Trophoblast cell (in vitro differentiated cells and primary cell): ENCODE measurements around the gene NF2.

Experiments used
- DNase-seq, 2 donors: peaks; one replicate each; pipeline ENCODE4 v3.0.0-alpha.2; 2016
- H2AFZ ChIP-seq: 2 replicates; pipeline ENCODE4 v1.6.1; 2013; ENCODE audit warnings: low read length, moderate library complexity, mild to moderate bottlenecking; ENCODE audit not compliant: insufficient read depth, poor library complexity
- H2AK5ac ChIP-seq: 2 replicates; pipeline ENCODE4 v1.6.1; 2013; ENCODE audit warnings: mild to moderate bottlenecking, low read length
- H2BK120ac ChIP-seq: 2 replicates; pipeline ENCODE4 v1.6.1; 2013; ENCODE audit warnings: low read length, mild to moderate bottlenecking, moderate library complexity; ENCODE audit not compliant: insufficient read depth, poor library complexity
- H2BK12ac ChIP-seq: 2 replicates; pipeline ENCODE4 v1.6.1; 2013; ENCODE audit warnings: mild to moderate bottlenecking, low read length, moderate library complexity
- H2BK5ac ChIP-seq: 2 replicates; pipeline ENCODE4 v1.6.1; 2013; ENCODE audit warnings: low read length, low read depth, moderate library complexity, mild to moderate bottlenecking; ENCODE audit not compliant: poor library complexity
- H3K14ac ChIP-seq: 2 replicates; pipeline ENCODE4 v1.6.1; 2013; ENCODE audit warnings: mild to moderate bottlenecking, low read length
- H3K18ac ChIP-seq: 2 replicates; pipeline ENCODE4 v1.6.1; 2013; ENCODE audit warnings: mild to moderate bottlenecking, low read length
- H3K23ac ChIP-seq: 2 replicates; pipeline ENCODE4 v1.6.1; 2013; ENCODE audit warnings: low read length
- H3K27ac ChIP-seq: 2 replicates; pipeline ENCODE4 v1.5.1; 2013; ENCODE audit warnings: low read depth, mild to moderate bottlenecking, inconsistent platforms, low read length, moderate library complexity
- H3K27me3 ChIP-seq: 2 replicates; pipeline ENCODE4 v1.6.1; 2013; ENCODE audit warnings: inconsistent platforms, mild to moderate bottlenecking, low read length, moderate library complexity; ENCODE audit not compliant: insufficient read depth
- H3K36me3 ChIP-seq, 2 experiments: 1 replicate in 1 of 2; 2 replicates in 1 of 2; pipeline ENCODE4 v1.6.1; 2013; ENCODE audit warnings: low read length in 2 of 2, mild to moderate bottlenecking in 2 of 2, moderate library complexity in 1 of 2; ENCODE audit not compliant: insufficient read depth in 2 of 2, control insufficient read depth in 1 of 2
- H3K4ac ChIP-seq: 2 replicates; pipeline ENCODE4 v1.6.1; 2013; ENCODE audit warnings: low read depth, mild to moderate bottlenecking, low read length, moderate library complexity
- H3K4me1 ChIP-seq, 2 experiments: 1 replicate in 1 of 2; 2 replicates in 1 of 2; pipeline ENCODE4 v1.6.1; 2013; ENCODE audit warnings: low read length in 2 of 2, mild to moderate bottlenecking in 2 of 2, moderate library complexity in 1 of 2; ENCODE audit not compliant: insufficient read depth in 2 of 2, control insufficient read depth in 1 of 2
- H3K4me2 ChIP-seq: 2 replicates; pipeline ENCODE4 v1.6.1; 2013; ENCODE audit warnings: inconsistent platforms, mild to moderate bottlenecking, low read length, moderate library complexity
- H3K4me3 ChIP-seq: 2 replicates; pipeline ENCODE4 v1.5.1; 2013; ENCODE audit warnings: mild to moderate bottlenecking, low read depth, low read length, inconsistent platforms
- H3K79me1 ChIP-seq: one replicate; pipeline ENCODE4 v1.6.1; 2013; ENCODE audit warnings: low read length
- H3K79me2 ChIP-seq: 2 replicates; pipeline ENCODE4 v1.6.1; 2013; ENCODE audit warnings: low read length, mild to moderate bottlenecking; ENCODE audit not compliant: control insufficient read depth, insufficient read depth, poor library complexity
- H3K9ac ChIP-seq: 2 replicates; pipeline ENCODE4 v1.6.1; 2013; ENCODE audit warnings: mild to moderate bottlenecking, low read length
- H3K9me3 ChIP-seq: 2 replicates; pipeline ENCODE4 v1.6.1; 2013; ENCODE audit warnings: low read depth, mild to moderate bottlenecking, control low read depth, inconsistent platforms, low read length; ENCODE audit not compliant: insufficient read depth
- H4K12ac ChIP-seq: 2 replicates; pipeline ENCODE4 v1.6.1; 2013; ENCODE audit warnings: low read depth, mild to moderate bottlenecking, low read length, moderate library complexity
- H4K8ac ChIP-seq: 2 replicates; pipeline ENCODE4 v1.6.1; 2013; ENCODE audit warnings: low read depth, mild to moderate bottlenecking, low read length, moderate library complexity
- H4K91ac ChIP-seq: one replicate; pipeline ENCODE4 v1.6.1; 2013; ENCODE audit warnings: low read depth, mild to moderate bottlenecking, low read length, moderate library complexity
- WGBS: extraction: QIAGEN DNeasy Blood & Tissue Kit; methylation state at CpG from one replicate; pipeline ENCODE4 v1.1.7; 2013; ENCODE audit warnings: missing lambda C conversion rate; ENCODE audit not compliant: insufficient read length, insufficient coverage; ENCODE audit errors: extremely low coverage; 5-methylcytosine and 5-hydroxymethylcytosine counted together

Gene NF2

GRCh38 chr22:29722587-29722986 is 119.2 kb downstream of the NF2 start:
- H4K12ac ChIP-seq, result no peak overlapping the region
- H3K4me3 ChIP-seq, result no peak overlapping the region
- H4K91ac ChIP-seq, result no peak overlapping the region
- H3K4me2 ChIP-seq, result no peak overlapping the region
- H2BK12ac ChIP-seq, result no peak overlapping the region
- H3K14ac ChIP-seq, result no peak overlapping the region
- H2AFZ ChIP-seq, result no peak overlapping the region
- H3K36me3 ChIP-seq, result no peaks in the 10 kb centered on the region
- no peak overlapping the region for H3K4ac ChIP-seq
- H4K8ac ChIP-seq, result no peak overlapping the region
- H3K4me1 ChIP-seq, result no peaks in the 10 kb centered on the region
- no peak overlapping the region for H3K27ac ChIP-seq
- no peak overlapping the region for H2BK120ac ChIP-seq
- H3K23ac ChIP-seq, result no peak overlapping the region
- H3K27me3 ChIP-seq, result peaks cover 30% of the 10 kb centered on the region
- H3K18ac ChIP-seq, result no peak overlapping the region
- H3K9ac ChIP-seq, result no peak overlapping the region
- DNase-seq, result no peak
- WGBS, result no CpG with 5 or more reads among the region's 16 CpGs
- H3K9me3 ChIP-seq, result peaks cover 10% of the 10 kb centered on the region
- no peak overlapping the region for H2AK5ac ChIP-seq
- H3K79me1 ChIP-seq, result no peaks in the 10 kb centered on the region
- no peak overlapping the region for H2BK5ac ChIP-seq
- H3K79me2 ChIP-seq, result no peaks in the 10 kb centered on the region

- H3K27me3 ChIP-seq, result peaks cover 25% of the 10 kb centered on the region
- no peak overlapping the region for H2AK5ac ChIP-seq
- no peaks in the 10 kb centered on the region for H3K79me2 ChIP-seq
- H3K4me1 ChIP-seq, result no peaks in the 10 kb centered on the region
- H3K18ac ChIP-seq, result no peak overlapping the region
- no peak overlapping the region for H2BK120ac ChIP-seq
- H2BK12ac ChIP-seq, result no peak overlapping the region
- no peak overlapping the region for H3K14ac ChIP-seq
- H3K4me2 ChIP-seq, result no peak overlapping the region
- no peak overlapping the region for H3K9ac ChIP-seq
- H4K91ac ChIP-seq, result no peak overlapping the region
- H3K4ac ChIP-seq, result no peak overlapping the region
- no peak overlapping the region for H3K4me3 ChIP-seq
- H3K27ac ChIP-seq, result no peak overlapping the region
- no peak overlapping the region for H4K8ac ChIP-seq
- no peak overlapping the region for H3K23ac ChIP-seq
- no peaks in the 10 kb centered on the region for H3K79me1 ChIP-seq
- peaks cover 7% of the 10 kb centered on the region for H3K9me3 ChIP-seq
- DNase-seq, result no peak
- WGBS, result no CpG with 5 or more reads among the region's 10 CpGs
- no peak overlapping the region for H4K12ac ChIP-seq
- H3K36me3 ChIP-seq, result no peaks in the 10 kb centered on the region
- no peak overlapping the region for H2BK5ac ChIP-seq
- no peak overlapping the region for H2AFZ ChIP-seq
These were observed 120.3 kb downstream of the NF2 start for GRCh38 chr22:29723766-29724165.

GRCh38 chr22:29724843-29725242 is 121.4 kb downstream of the NF2 start:
- no peak for DNase-seq
- no CpG with 5 or more reads among the region's 8 CpGs for WGBS
- no peak overlapping the region for H3K4me3 ChIP-seq

GRCh38 chr22:29726106-29726505 is 122.7 kb downstream of the NF2 start:
- H3K4me3 ChIP-seq, result no peak overlapping the region
- H3K4me1 ChIP-seq, result no peaks in the 10 kb centered on the region
- H4K91ac ChIP-seq, result no peak overlapping the region
- H3K79me1 ChIP-seq, result no peaks in the 10 kb centered on the region
- H3K4ac ChIP-seq, result no peak overlapping the region
- H4K12ac ChIP-seq, result no peak overlapping the region
- H2BK12ac ChIP-seq, result no peak overlapping the region
- H2AK5ac ChIP-seq, result no peak overlapping the region
- no peak overlapping the region for H3K14ac ChIP-seq
- H3K4me2 ChIP-seq, result no peak overlapping the region
- WGBS, result no CpG with 5 or more reads among the region's 7 CpGs
- no peak overlapping the region for H2AFZ ChIP-seq
- peaks cover 0 to 2% of the 10 kb centered on the region in 2 experiments for H3K36me3 ChIP-seq
- peaks cover 4% of the 10 kb centered on the region for H3K9me3 ChIP-seq
- H3K27me3 ChIP-seq, result peaks cover 6% of the 10 kb centered on the region
- no peak overlapping the region for H2BK120ac ChIP-seq
- H3K9ac ChIP-seq, result no peak overlapping the region
- H3K27ac ChIP-seq, result no peak overlapping the region
- H3K18ac ChIP-seq, result no peak overlapping the region
- no peak overlapping the region for H2BK5ac ChIP-seq
- H3K79me2 ChIP-seq, result no peaks in the 10 kb centered on the region
- no peak overlapping the region for H3K23ac ChIP-seq
- no peak for DNase-seq
- no peak overlapping the region for H4K8ac ChIP-seq

More at GRCh38 chr22:29724843-29725242, 121.4 kb downstream of the NF2 start:
- peaks cover 0 to 1% of the 10 kb centered on the region in 2 experiments for H3K36me3 ChIP-seq
- H3K4me1 ChIP-seq, result no peaks in the 10 kb centered on the region
- H3K9me3 ChIP-seq, result peaks cover 4% of the 10 kb centered on the region
- H3K9ac ChIP-seq, result no peak overlapping the region
- no peak overlapping the region for H3K23ac ChIP-seq
- H2AFZ ChIP-seq, result no peak overlapping the region
- H3K4me2 ChIP-seq, result no peak overlapping the region
- H3K27me3 ChIP-seq, result peaks cover 16% of the 10 kb centered on the region
- H2BK12ac ChIP-seq, result no peak overlapping the region
- H4K12ac ChIP-seq, result no peak overlapping the region
- no peak overlapping the region for H3K18ac ChIP-seq
- no peak overlapping the region for H4K91ac ChIP-seq
- no peak overlapping the region for H3K4ac ChIP-seq
- H2AK5ac ChIP-seq, result no peak overlapping the region
- H2BK5ac ChIP-seq, result no peak overlapping the region
- no peaks in the 10 kb centered on the region for H3K79me2 ChIP-seq
- H4K8ac ChIP-seq, result no peak overlapping the region
- no peak overlapping the region for H2BK120ac ChIP-seq
- no peak overlapping the region for H3K14ac ChIP-seq
- no peaks in the 10 kb centered on the region for H3K79me1 ChIP-seq
- H3K27ac ChIP-seq, result no peak overlapping the region
